ENCODE measurements around the gene C6.

- no peak for TF ChIP-seq GATA2 (IDR thresholded peaks at IDR 0.05; ENCODE audit: low read depth, low read length)
- TF ChIP-seq GATA3 (IDR thresholded peaks at IDR 0.05; ENCODE audit: low read depth, low read length) = no peak
Observed at GRCh38 chr5:41252036-41252435, 38.7 kb upstream of the C6 start.
